K562 (cell line): ENCODE results near the gene KLHL9. TPM values are rescaled to one million over a fixed set of nuclear protein-coding genes. Genes with fewer than 3 reads are reported as not detected.

ENCODE experiments used
- ATAC-seq: fragments of 200-7000 bp; cut with Tn5 transposase; 3 replicates; pipeline ENCODE4 v1.9.1; 2020; ENCODE audit warnings: moderate library complexity
- BruUV-seq: library from RNA; stranded (reverse); fragments of 400-500 nt; replicated peaks from 2 replicates; lab custom pipeline; 2021; lab: Mats Ljungman, UMichigan
- CTCF ChIA-PET: fragments of 300-600 bp; formaldehyde crosslinking; extraction: SDS; loops from one replicate; lab custom pipeline; 2021; ENCODE audit warnings: low intra/inter-chr PET ratio; lab: Yijun Ruan, JAX
- POLR2A ChIA-PET: fragments of 300-600, 350-650 bp; sonication (Branson Sonifier 250); formaldehyde crosslinking; extraction: SDS; loops from one replicate; lab custom pipeline; 2021; ENCODE audit warnings: antibody characterized with exemption, inconsistent platforms; lab: Yijun Ruan, JAX
- DNase-seq, 4 experiments: peaks; one replicate each; pipeline versions ENCODE4 v3.0.0 to v3.0.0-alpha.2; 2011 to 2018; ENCODE audit warnings: low spot score in 3 of 4, mixed read lengths in 3 of 4; ENCODE audit errors: extremely low read depth in 1 of 4
- FAIRE-seq: peaks from 2 replicates; lab custom pipeline; 2011; peaks lifted over from hg19 to GRCh38; lab: Jason Lieb, UNC
- H2AFZ ChIP-seq: 2 replicates; pipeline ENCODE4 v1.6.0; 2011; ENCODE audit warnings: low read depth, low read length, control low read depth, inconsistent platforms
- H3K27ac ChIP-seq: fragments of 200-600 bp; 3 replicates; pipeline ENCODE4 v1.8.0; 2011; ENCODE audit warnings: low read depth, mild to moderate bottlenecking, control low read depth, inconsistent platforms, low read length, moderate library complexity, mixed read lengths; ENCODE audit errors: extremely low read depth
- H3K27me3 ChIP-seq, 2 experiments: fragments of 300-600 bp in 1 of 2; 2 replicates in 1 of 2; 3 replicates in 1 of 2; pipeline versions ENCODE4 v1.6.0 to v1.8.0; 2011; ENCODE audit warnings: inconsistent platforms in 2 of 2, low read length in 2 of 2, mild to moderate bottlenecking in 1 of 2, mixed read lengths in 1 of 2, moderate library complexity in 1 of 2; ENCODE audit not compliant: control insufficient read depth in 2 of 2, insufficient read depth in 2 of 2
- H3K36me3 ChIP-seq: fragments of 300-600 bp; 3 replicates; pipeline ENCODE4 v1.8.0; 2011; ENCODE audit warnings: mild to moderate bottlenecking, low read length, inconsistent platforms; ENCODE audit not compliant: control insufficient read depth, insufficient read depth
- H3K4me1 ChIP-seq, 2 experiments: fragments of 200-600 bp in 1 of 2; replicated peaks in 1 of 2; 2 replicates in 1 of 2; 3 replicates in 1 of 2; pipeline versions ENCODE4 v1.5.1 to v1.8.0; 2011; ENCODE audit warnings: inconsistent platforms in 2 of 2, low read length in 2 of 2, mild to moderate bottlenecking in 1 of 2, mixed read lengths in 1 of 2, moderate library complexity in 1 of 2; ENCODE audit not compliant: control insufficient read depth in 2 of 2, insufficient read depth in 2 of 2
- H3K4me2 ChIP-seq: 2 replicates; pipeline ENCODE4 v1.6.1; 2011; ENCODE audit warnings: low read length, control low read depth, inconsistent platforms, mixed read lengths; ENCODE audit not compliant: insufficient read depth
- H3K4me3 ChIP-seq: fragments of 200-600 bp; sonication (generic), shearing (Covaris generic); 2 replicates; pipeline ENCODE4 v1.5.1; 2016; ENCODE audit warnings: control low read depth, inconsistent platforms
- H3K79me2 ChIP-seq: fragments of 200-600 bp; 3 replicates; pipeline ENCODE4 v1.8.0; 2011; ENCODE audit warnings: low read length, inconsistent platforms; ENCODE audit not compliant: control insufficient read depth, insufficient read depth
- H3K9ac ChIP-seq, 2 experiments: 2 replicates each; pipeline versions ENCODE4 v1.6.0 to v1.6.1; 2011; ENCODE audit warnings: low read depth in 2 of 2, low read length in 2 of 2, control low read depth in 1 of 2, inconsistent platforms in 1 of 2, mild to moderate bottlenecking in 1 of 2, mixed read lengths in 1 of 2; ENCODE audit not compliant: insufficient read depth in 1 of 2
- H3K9me1 ChIP-seq: one replicate; pipeline ENCODE4 v1.6.0; 2011; ENCODE audit warnings: inconsistent platforms, mild to moderate bottlenecking, low read length, moderate library complexity; ENCODE audit not compliant: control insufficient read depth, insufficient read depth
- H3K9me3 ChIP-seq: replicated peaks from 2 replicates; pipeline ENCODE4 v1.5.1; 2011; ENCODE audit warnings: low read depth, low read length, inconsistent platforms; ENCODE audit not compliant: control insufficient read depth, insufficient read depth
- H4K20me1 ChIP-seq: replicated peaks from 2 replicates; pipeline ENCODE4 v1.6.1; 2011; ENCODE audit warnings: low read length, inconsistent platforms, mixed read lengths; ENCODE audit not compliant: control insufficient read depth, insufficient read depth
- E4F1 ChIP-seq: fragments of 250-450 bp; sonication (Bioruptor Pico); IDR thresholded peaks from 2 replicates; pipeline ENCODE4 v1.5.0; 2021; ENCODE audit warnings: mild to moderate bottlenecking, borderline replicate concordance
- ESRRB ChIP-seq: fragments of 250-450 bp; sonication (Bioruptor Pico); IDR thresholded peaks from 2 replicates; pipeline ENCODE4 v1.5.0; 2020; ENCODE audit warnings: mild to moderate bottlenecking, moderate library complexity, borderline replicate concordance
- PCBP1 ChIP-seq: fragments of 200-400 bp; formaldehyde crosslinking; IDR thresholded peaks from 2 replicates; pipeline ENCODE4 v1.6.1; 2018; ENCODE audit warnings: mild to moderate bottlenecking, low read depth, low read length; ENCODE audit not compliant: poor library complexity, severe bottlenecking
- WGBS: fragments of 100-300 bp; shearing (Covaris generic); methylation state at CpG from one replicate; pipeline ENCODE4 v1.1.6; 2016; ENCODE audit warnings: low coverage, mixed read lengths; ENCODE audit not compliant: insufficient coverage; ENCODE audit errors: missing lambda C conversion rate; 5-methylcytosine and 5-hydroxymethylcytosine counted together
- in situ Hi-C: fragments of 300-500 bp; cut with MboI; formaldehyde crosslinking; loops from 4 replicates; pipeline ENCODE4 v1.15.0; 2018; ENCODE audit warnings: inconsistent platforms, mixed read lengths
- intact Hi-C: fragments of 100-400 bp; cut with micrococcal nuclease; formaldehyde crosslinking; loops from 2 replicates; pipeline ENCODE4 v1.14.2; 2022
- polyA plus RNA-seq, 8 experiments: library from polyadenylated mRNA; depleted of rRNA in 4 of 8; stranded (reverse) in 5 of 8; unstranded in 3 of 8; fragments of >200 nt; fragmentation: Nextera tagmentation in 2 of 8; fragmentation: Illumina TruSeq in 1 of 8; extraction: Ambion mirVana in 2 of 8; extraction: Trizol in 1 of 8; gene quantifications; 2 replicates each; pipeline versions ENCODE4 v1.2.1 to v1.2.3, GENCODE V29; 2011 to 2014; ENCODE audit warnings: inconsistent platforms in 1 of 8, missing spikeins in 1 of 8
- total RNA-seq, 7 experiments: library from RNA; depleted of rRNA in 6 of 7; stranded (reverse); fragments of >200 nt in 6 of 7; fragmentation: Illumina TruSeq in 2 of 7; extraction: Trizol in 2 of 7; gene quantifications; 2 replicates each; pipeline versions ENCODE4 v1.2.1 to v1.2.3, GENCODE V29; 2011 to 2021; ENCODE audit warnings: low replicate concordance in 1 of 7
- TF ChIP-seq, protein P1 (sequence below): sonication (generic); formaldehyde crosslinking; IDR thresholded peaks from 2 replicates; pipeline ENCODE4 v1.8.0; 2023; ENCODE audit warnings: mild to moderate bottlenecking, missing genetic modification reagents
- TF ChIP-seq, protein P2 (sequence below): fragments of 250-450 bp; sonication (Bioruptor Pico); IDR thresholded peaks from 2 replicates; pipeline ENCODE4 v1.8.0; 2021; ENCODE audit warnings: moderate library complexity, mild to moderate bottlenecking, inconsistent platforms

The KLHL9 gene
- total and polyA plus RNA-seq, 9 of the 15 experiments (the other 6 are each of a cell fraction or from before 2014, with no cell fraction given), result 0.04 TPM; not detected in 8

DNA sequence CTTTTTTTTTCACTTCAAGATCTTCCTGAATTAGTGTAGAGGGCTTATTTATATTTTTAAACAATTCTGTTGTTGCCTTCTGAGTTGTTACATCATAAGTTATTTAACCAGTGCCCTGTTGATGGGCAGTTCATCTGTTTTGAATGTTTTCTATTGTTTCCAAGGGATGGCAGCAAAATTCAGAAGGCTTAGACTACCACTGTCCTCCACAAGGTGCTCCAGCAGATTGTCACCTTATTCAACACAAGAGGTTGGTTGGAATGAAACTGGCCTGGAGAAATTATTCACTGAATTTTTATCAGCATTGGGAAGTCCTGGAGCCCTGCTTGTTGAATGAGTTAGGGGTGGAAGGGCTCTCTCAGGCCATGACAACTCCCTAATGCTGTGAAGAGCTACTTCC, 1.3 kb upstream of the KLHL9 start (continued):
- no peak for TF ChIP-seq E4F1 (CRISPR knock-in tag)
- TF ChIP-seq, protein P1, sequence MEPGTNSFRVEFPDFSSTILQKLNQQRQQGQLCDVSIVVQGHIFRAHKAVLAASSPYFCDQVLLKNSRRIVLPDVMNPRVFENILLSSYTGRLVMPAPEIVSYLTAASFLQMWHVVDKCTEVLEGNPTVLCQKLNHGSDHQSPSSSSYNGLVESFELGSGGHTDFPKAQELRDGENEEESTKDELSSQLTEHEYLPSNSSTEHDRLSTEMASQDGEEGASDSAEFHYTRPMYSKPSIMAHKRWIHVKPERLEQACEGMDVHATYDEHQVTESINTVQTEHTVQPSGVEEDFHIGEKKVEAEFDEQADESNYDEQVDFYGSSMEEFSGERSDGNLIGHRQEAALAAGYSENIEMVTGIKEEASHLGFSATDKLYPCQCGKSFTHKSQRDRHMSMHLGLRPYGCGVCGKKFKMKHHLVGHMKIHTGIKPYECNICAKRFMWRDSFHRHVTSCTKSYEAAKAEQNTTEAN (CRISPR knock-in tag), result no peak
- TF ChIP-seq, all 486 proteins: peak for 0

DNA sequence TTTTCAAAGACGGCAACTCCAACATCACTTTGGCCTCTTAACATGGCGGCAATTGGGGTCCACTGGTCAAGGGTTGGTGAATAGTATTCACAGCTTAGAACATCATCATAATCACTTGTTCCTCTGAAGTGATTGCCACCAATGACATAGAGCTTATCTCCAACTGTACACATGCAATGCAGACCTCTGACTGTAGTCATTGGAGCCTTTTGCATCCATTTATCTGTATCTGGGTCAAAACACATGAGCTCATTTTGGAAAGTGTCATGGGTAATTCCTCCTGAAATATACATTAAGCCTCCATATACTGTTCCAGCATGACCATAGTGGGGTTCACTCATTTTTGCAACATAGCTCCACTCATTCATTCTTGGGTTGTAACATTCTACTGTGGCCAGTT, 2.0 kb downstream of the KLHL9 start:
- no peak for FAIRE-seq

More for the DNA sequence above, 2.0 kb downstream of the KLHL9 start:
- CTCF ChIA-PET, result no interaction called here
- no peak for DNase-seq
- Histone ChIP-seq H3K27ac (no peak overlapping the region), H3K4me2 (no peak overlapping the region), H3K36me3 (no peaks in the 10 kb centered on the region), H3K9me1 (no peaks in the 10 kb centered on the region), H3K79me2 (no peaks in the 10 kb centered on the region)
- intact Hi-C loops, result no loop called here
- POLR2A ChIA-PET, result no interaction called here
- TF ChIP-seq PCBP1 (no peak), ESRRB (CRISPR knock-in tag) (no peak)
- TF ChIP-seq, protein P2, sequence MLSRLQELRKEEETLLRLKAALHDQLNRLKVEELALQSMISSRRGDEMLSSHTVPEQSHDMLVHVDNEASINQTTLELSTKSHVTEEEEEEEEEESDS, result no peak
- TF ChIP-seq, all 486 proteins: peak for 0
- no peak overlapping the region for H2AFZ ChIP-seq
- H3K27me3 ChIP-seq, result no peaks in the 10 kb centered on the region
- no TSS peak for BruUV-seq
- in situ Hi-C loops, result no loop called here
- H3K4me3 ChIP-seq, result no peak overlapping the region
- no CpG with 5 or more reads among the region's 2 CpGs for WGBS
- H3K9ac ChIP-seq, result no peak overlapping the region
- ATAC-seq, result no peak
- no peaks in the 10 kb centered on the region for H3K9me3 ChIP-seq
- H4K20me1 ChIP-seq, result no peaks in the 10 kb centered on the region
- H3K4me1 ChIP-seq, result no peaks in the 10 kb centered on the region
